Measurements from ENCODE around the gene CSF1R.

CSF1R gene

GRCh38 chr5:150064681-150065220 is 21.6 kb downstream of the CSF1R start:
- TF ChIP-seq CTCF (IDR thresholded peaks at IDR 0.05; ENCODE audit: extremely low read depth, missing control alignments): no peak
- no peak for DNase-seq (ENCODE audit: low spot score)

GRCh38 chr5:150063638-150064037 is 22.7 kb downstream of the CSF1R start:
- no peak for DNase-seq (ENCODE audit: low spot score)
- TF ChIP-seq CTCF (IDR thresholded peaks at IDR 0.05; ENCODE audit: extremely low read depth, missing control alignments): no peak

- no peak for DNase-seq (ENCODE audit: low spot score)
- no peak for TF ChIP-seq CTCF (IDR thresholded peaks at IDR 0.05; ENCODE audit: extremely low read depth, missing control alignments)
These were observed 24.0 kb downstream of the CSF1R start for GRCh38 chr5:150062216-150062922.

GRCh38 chr5:150061538-150061995 is 24.8 kb downstream of the CSF1R start:
- TF ChIP-seq CTCF (IDR thresholded peaks at IDR 0.05; ENCODE audit: extremely low read depth, missing control alignments): no peak
- DNase-seq (ENCODE audit: low spot score): no peak

- DNase-seq (ENCODE audit: low spot score): no peak
- no peak for TF ChIP-seq CTCF (IDR thresholded peaks at IDR 0.05; ENCODE audit: extremely low read depth, missing control alignments)
These were observed 25.9 kb downstream of the CSF1R start for GRCh38 chr5:150060471-150060870.

- no peak for TF ChIP-seq CTCF (IDR thresholded peaks at IDR 0.05; ENCODE audit: extremely low read depth, missing control alignments)
- DNase-seq (ENCODE audit: low spot score): no peak
These were observed 26.7 kb downstream of the CSF1R start for GRCh38 chr5:150059623-150060022.

- DNase-seq (ENCODE audit: low spot score): no peak
These were observed 27.8 kb downstream of the CSF1R start for GRCh38 chr5:150058480-150059126.

More at GRCh38 chr5:150058480-150059126, 27.8 kb downstream of the CSF1R start:
- TF ChIP-seq CTCF (IDR thresholded peaks at IDR 0.05; ENCODE audit: extremely low read depth, missing control alignments): no peak

All from GM20000 (cell line).